H1 (cell line): ENCODE measurements around the gene EHD2. TPM values are rescaled to one million over a fixed set of nuclear protein-coding genes. Genes with fewer than 3 reads are reported as not detected.

Source experiments
- CTCF ChIP-seq, 3 experiments: IDR thresholded peaks; 1 replicate in 2 of 3; 2 replicates in 1 of 3; pipeline versions ENCODE4 v1.5.1 to v1.6.1; 2011; ENCODE audit warnings: low read length in 3 of 3, mild to moderate bottlenecking in 3 of 3, inconsistent platforms in 2 of 3, low read depth in 1 of 3, moderate library complexity in 1 of 3; ENCODE audit not compliant: insufficient read depth in 1 of 3; ENCODE audit errors: control extremely low read depth in 1 of 3
- FOSL1 ChIP-seq: IDR thresholded peaks from 2 replicates; pipeline ENCODE4 v1.6.1; 2011; ENCODE audit warnings: mild to moderate bottlenecking, low read depth, low read length, moderate library complexity; ENCODE audit not compliant: insufficient read depth
- HDAC2 ChIP-seq, 2 experiments: fragments of 300-600 bp in 1 of 2; sonication (generic) in 1 of 2; IDR thresholded peaks; 2 replicates each; pipeline ENCODE4 v1.6.1; 2011 to 2012; ENCODE audit warnings: low read depth in 2 of 2, low read length in 2 of 2, mild to moderate bottlenecking in 2 of 2, moderate library complexity in 2 of 2, borderline replicate concordance in 1 of 2, inconsistent platforms in 1 of 2
- POLR2A ChIP-seq, 2 experiments: IDR thresholded peaks; 1 replicate in 1 of 2; 2 replicates in 1 of 2; pipeline ENCODE4 v1.6.1; 2011; ENCODE audit warnings: low read depth in 2 of 2, low read length in 2 of 2, mild to moderate bottlenecking in 2 of 2; ENCODE audit errors: control extremely low read depth in 1 of 2
- polyA plus RNA-seq, 7 experiments: library from polyadenylated mRNA; depleted of rRNA in 3 of 7; stranded (reverse) in 5 of 7; unstranded in 2 of 7; fragments of >200 nt in 5 of 7; fragments of 200-250 nt in 2 of 7; gene quantifications; 1 replicate in 5 of 7; 2 replicates in 1 of 7; 4 replicates in 1 of 7; pipeline versions ENCODE4 v1.2.1 to v1.2.3, GENCODE V29; 2011 to 2013; ENCODE audit warnings: missing spikeins in 2 of 7, mixed read lengths in 2 of 7
- total RNA-seq: library from RNA; stranded (reverse); fragmentation: NEBNext Ultra II Directional; extraction: Animal tissue kit (Norgen Biotek cat#: 25700); gene quantifications from 2 replicates; pipeline ENCODE4 v1.2.1, GENCODE V29; 2021

EHD2 gene
- total and polyA plus RNA-seq, 2 of the 8 experiments (the other 6 are each of a cell fraction or from before 2014, with no cell fraction given) = 4.5 to 14.3 TPM

GRCh38 chr19:47730910-47731309, 17.7 kb downstream of the EHD2 start (continued):
- no peak for TF ChIP-seq CTCF (IDR thresholded peaks at IDR 0.05; ENCODE audit: control extremely low read depth in 1 of 3, insufficient read depth in 1 of 3, low read depth in 1 of 3, low read length in 3 of 3)
- TF ChIP-seq POLR2A (IDR thresholded peaks at IDR 0.05; ENCODE audit: control extremely low read depth in 1 of 2, low read depth in 2 of 2, low read length in 2 of 2) = no peak
- TF ChIP-seq HDAC2 (IDR thresholded peaks at IDR 0.05; ENCODE audit: borderline replicate concordance in 1 of 2, low read depth in 2 of 2, low read length in 2 of 2) = no peak
- TF ChIP-seq FOSL1 = no peak
